ENCODE results near the gene ZFHX3.

DNA sequence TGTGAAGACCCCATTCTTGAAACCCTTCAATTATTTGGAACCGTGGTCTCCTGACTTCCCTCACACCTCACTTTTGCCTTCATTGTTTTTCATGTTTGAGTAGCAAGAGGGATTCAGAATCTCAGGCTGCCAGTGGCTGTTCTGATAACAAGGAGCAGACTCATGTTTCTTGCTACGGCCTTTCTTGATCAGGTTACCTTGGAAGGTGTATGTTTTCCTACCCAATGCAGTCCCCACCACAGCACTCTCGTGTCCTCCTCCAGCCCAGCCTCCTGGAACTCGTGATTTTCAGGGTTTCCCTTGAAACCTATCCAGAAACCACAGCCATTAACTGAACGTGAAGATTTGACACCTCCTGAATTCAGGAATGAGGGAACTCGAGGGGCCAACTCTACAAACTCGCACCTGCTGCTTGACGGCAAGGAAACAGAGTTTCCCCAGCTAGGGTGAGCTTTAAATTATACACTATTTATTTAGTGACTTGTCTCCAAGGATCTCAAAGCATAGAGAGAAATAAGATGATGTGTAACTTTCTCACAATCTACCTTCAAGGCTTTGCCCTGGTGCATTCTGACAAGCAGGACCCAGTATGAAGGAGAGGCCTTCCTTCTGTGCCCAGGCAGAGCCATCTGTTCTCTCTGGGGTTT lies 1.6 kb downstream of the ZFHX3 start:
- TF ChIP-seq, protein P1, sequence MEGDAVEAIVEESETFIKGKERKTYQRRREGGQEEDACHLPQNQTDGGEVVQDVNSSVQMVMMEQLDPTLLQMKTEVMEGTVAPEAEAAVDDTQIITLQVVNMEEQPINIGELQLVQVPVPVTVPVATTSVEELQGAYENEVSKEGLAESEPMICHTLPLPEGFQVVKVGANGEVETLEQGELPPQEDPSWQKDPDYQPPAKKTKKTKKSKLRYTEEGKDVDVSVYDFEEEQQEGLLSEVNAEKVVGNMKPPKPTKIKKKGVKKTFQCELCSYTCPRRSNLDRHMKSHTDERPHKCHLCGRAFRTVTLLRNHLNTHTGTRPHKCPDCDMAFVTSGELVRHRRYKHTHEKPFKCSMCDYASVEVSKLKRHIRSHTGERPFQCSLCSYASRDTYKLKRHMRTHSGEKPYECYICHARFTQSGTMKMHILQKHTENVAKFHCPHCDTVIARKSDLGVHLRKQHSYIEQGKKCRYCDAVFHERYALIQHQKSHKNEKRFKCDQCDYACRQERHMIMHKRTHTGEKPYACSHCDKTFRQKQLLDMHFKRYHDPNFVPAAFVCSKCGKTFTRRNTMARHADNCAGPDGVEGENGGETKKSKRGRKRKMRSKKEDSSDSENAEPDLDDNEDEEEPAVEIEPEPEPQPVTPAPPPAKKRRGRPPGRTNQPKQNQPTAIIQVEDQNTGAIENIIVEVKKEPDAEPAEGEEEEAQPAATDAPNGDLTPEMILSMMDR (IDR thresholded peaks at IDR 0.05) = no peak
- no peak for TF ChIP-seq POLR2A (IDR thresholded peaks at IDR 0.05)

Data from uterus (tissue), 2 donors.